NT2/D1 (cell line): Measurements from ENCODE around the gene C20orf202.

Experiments
- SUZ12 ChIP-seq: IDR thresholded peaks from 2 replicates; pipeline ENCODE4 v1.6.1; 2011; ENCODE audit not compliant: insufficient read length, insufficient read depth; ENCODE audit errors: extremely low read depth
- YY1 ChIP-seq: IDR thresholded peaks from 2 replicates; pipeline ENCODE4 v1.6.1; 2011; ENCODE audit not compliant: insufficient read length, insufficient read depth

GRCh38 chr20:1187605-1188171, 15.6 kb upstream of the C20orf202 start:
- TF ChIP-seq YY1 (no peak), SUZ12 (no peak)
